Smooth muscle cell (in vitro differentiated cells): ENCODE data around the gene CXCL6. TPM values are rescaled to one million over a fixed set of nuclear protein-coding genes. Genes with fewer than 3 reads are reported as not detected.

Experiments used
- DNase-seq: peaks from one replicate; lab custom pipeline; 2025; ENCODE audit not compliant: unreplicated experiment; lab: John Stamatoyannopoulos, UW
- H2AFZ ChIP-seq: fragments of 200-600 bp; sonication (generic); 2 replicates; pipeline ENCODE4 v1.6.0; 2016; ENCODE audit warnings: antibody characterized with exemption, low read depth, mild to moderate bottlenecking
- H3F3A ChIP-seq: fragments of 200-600 bp; sonication (generic); 2 replicates; pipeline ENCODE4 v1.6.0; 2017; ENCODE audit warnings: antibody characterized with exemption, low read depth
- H3K27ac ChIP-seq: fragments of 200-600 bp; sonication (generic); 2 replicates; pipeline ENCODE4 v1.5.1; 2016; ENCODE audit warnings: low read depth, mild to moderate bottlenecking
- H3K27me3 ChIP-seq: fragments of 200-600 bp; sonication (generic); 2 replicates; pipeline ENCODE4 v1.6.1; 2016; ENCODE audit warnings: low read depth, mild to moderate bottlenecking
- H3K36me3 ChIP-seq: fragments of 200-600 bp; sonication (generic); 2 replicates; pipeline ENCODE4 v1.5.1; 2016; ENCODE audit warnings: low read depth
- H3K4me1 ChIP-seq: fragments of 200-600 bp; sonication (generic); 2 replicates; pipeline ENCODE4 v1.5.1; 2016; ENCODE audit warnings: low read depth
- H3K4me2 ChIP-seq: fragments of 200-600 bp; sonication (generic); 2 replicates; pipeline ENCODE4 v1.6.0; 2016; ENCODE audit warnings: mild to moderate bottlenecking
- H3K4me3 ChIP-seq: fragments of 200-600 bp; sonication (generic); 2 replicates; pipeline ENCODE4 v1.5.1; 2016; ENCODE audit warnings: mild to moderate bottlenecking
- H3K79me2 ChIP-seq: fragments of 200-600 bp; sonication (generic); 2 replicates; pipeline ENCODE4 v1.6.0; 2016; ENCODE audit warnings: low read depth, mild to moderate bottlenecking
- H3K9ac ChIP-seq: fragments of 200-600 bp; sonication (generic); 2 replicates; pipeline ENCODE4 v1.6.0; 2016; ENCODE audit warnings: low read depth
- H3K9me3 ChIP-seq: fragments of 200-600 bp; sonication (generic); replicated peaks from 2 replicates; pipeline ENCODE4 v1.5.1; 2016; ENCODE audit warnings: low read depth
- H4K20me1 ChIP-seq: fragments of 200-600 bp; sonication (generic); 2 replicates; pipeline ENCODE4 v1.6.0; 2016; ENCODE audit warnings: low read depth
- WGBS: methylation state at CpG from one replicate; pipeline ENCODE4 v1.1.7; 2016; ENCODE audit warnings: low lambda C conversion rate; 5-methylcytosine and 5-hydroxymethylcytosine counted together
- polyA plus RNA-seq: library from polyadenylated mRNA; unstranded; fragments of >200 nt; fragmentation: Nextera tagmentation; extraction: Ambion mirVana; gene quantifications from 2 replicates; pipeline ENCODE4 v1.2.1, GENCODE V29; 2016
- total RNA-seq: library from RNA; depleted of rRNA; stranded (reverse); fragments of >200 nt; gene quantifications from 2 replicates; pipeline ENCODE4 v1.2.3, GENCODE V29; 2014
- TF ChIP-seq, protein P1 (sequence below): fragments of 200-600 bp; sonication (generic); IDR thresholded peaks from 2 replicates; pipeline ENCODE4 v1.5.1; 2017; ENCODE audit warnings: borderline replicate concordance, mild to moderate bottlenecking, antibody characterized with exemption; ENCODE audit not compliant: insufficient read depth, poor library complexity, severe bottlenecking

Gene CXCL6
- total and polyA plus RNA-seq, 2 experiments from 2014 or later = 30.6 to 31.7 TPM

DNA sequence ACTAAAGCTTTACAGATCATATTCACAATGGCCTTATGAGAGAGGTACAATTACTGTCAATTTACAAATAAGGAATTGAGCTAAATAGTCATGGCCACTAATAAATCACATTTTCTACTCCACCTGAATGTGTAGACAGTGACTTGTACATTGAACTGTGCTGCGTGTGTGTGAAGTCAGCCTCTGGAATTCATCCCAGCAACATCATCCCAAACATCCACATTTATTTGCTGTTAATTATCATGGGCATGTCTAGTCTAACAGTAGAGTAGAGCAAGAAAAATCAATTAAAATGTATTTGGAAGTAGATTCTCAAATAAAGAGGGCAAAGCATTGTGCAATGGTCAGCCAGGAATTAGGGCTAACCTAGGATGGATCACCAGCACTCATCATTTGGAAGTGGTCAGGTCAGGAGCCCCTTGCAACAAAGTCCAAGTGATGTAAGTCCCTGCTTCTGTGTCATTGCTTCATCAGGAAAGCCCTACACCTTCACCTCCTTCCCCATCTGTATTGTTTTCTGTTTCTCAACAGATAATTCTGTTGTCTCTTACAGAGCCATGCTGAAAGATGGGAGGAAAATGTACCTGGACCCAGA lies 11.8 kb downstream of the CXCL6 start:
- 85% methylated on average over 1 of the region's 1 CpG for WGBS
- no peaks in the 10 kb centered on the region for H3K4me1 ChIP-seq
- H2AFZ ChIP-seq = no peak overlapping the region
- no peaks in the 10 kb centered on the region for H4K20me1 ChIP-seq
- H3K27ac ChIP-seq = no peak overlapping the region
- no peaks in the 10 kb centered on the region for H3F3A ChIP-seq
- no peaks in the 10 kb centered on the region for H3K79me2 ChIP-seq
- H3K4me2 ChIP-seq = no peak overlapping the region
- H3K9me3 ChIP-seq = no peaks in the 10 kb centered on the region
- TF ChIP-seq, protein P1, sequence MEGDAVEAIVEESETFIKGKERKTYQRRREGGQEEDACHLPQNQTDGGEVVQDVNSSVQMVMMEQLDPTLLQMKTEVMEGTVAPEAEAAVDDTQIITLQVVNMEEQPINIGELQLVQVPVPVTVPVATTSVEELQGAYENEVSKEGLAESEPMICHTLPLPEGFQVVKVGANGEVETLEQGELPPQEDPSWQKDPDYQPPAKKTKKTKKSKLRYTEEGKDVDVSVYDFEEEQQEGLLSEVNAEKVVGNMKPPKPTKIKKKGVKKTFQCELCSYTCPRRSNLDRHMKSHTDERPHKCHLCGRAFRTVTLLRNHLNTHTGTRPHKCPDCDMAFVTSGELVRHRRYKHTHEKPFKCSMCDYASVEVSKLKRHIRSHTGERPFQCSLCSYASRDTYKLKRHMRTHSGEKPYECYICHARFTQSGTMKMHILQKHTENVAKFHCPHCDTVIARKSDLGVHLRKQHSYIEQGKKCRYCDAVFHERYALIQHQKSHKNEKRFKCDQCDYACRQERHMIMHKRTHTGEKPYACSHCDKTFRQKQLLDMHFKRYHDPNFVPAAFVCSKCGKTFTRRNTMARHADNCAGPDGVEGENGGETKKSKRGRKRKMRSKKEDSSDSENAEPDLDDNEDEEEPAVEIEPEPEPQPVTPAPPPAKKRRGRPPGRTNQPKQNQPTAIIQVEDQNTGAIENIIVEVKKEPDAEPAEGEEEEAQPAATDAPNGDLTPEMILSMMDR = no peak
- H3K36me3 ChIP-seq = no peaks in the 10 kb centered on the region
- H3K9ac ChIP-seq = no peak overlapping the region
- no peak for DNase-seq
- peaks cover 28% of the 10 kb centered on the region for H3K27me3 ChIP-seq
- no peak overlapping the region for H3K4me3 ChIP-seq

DNA sequence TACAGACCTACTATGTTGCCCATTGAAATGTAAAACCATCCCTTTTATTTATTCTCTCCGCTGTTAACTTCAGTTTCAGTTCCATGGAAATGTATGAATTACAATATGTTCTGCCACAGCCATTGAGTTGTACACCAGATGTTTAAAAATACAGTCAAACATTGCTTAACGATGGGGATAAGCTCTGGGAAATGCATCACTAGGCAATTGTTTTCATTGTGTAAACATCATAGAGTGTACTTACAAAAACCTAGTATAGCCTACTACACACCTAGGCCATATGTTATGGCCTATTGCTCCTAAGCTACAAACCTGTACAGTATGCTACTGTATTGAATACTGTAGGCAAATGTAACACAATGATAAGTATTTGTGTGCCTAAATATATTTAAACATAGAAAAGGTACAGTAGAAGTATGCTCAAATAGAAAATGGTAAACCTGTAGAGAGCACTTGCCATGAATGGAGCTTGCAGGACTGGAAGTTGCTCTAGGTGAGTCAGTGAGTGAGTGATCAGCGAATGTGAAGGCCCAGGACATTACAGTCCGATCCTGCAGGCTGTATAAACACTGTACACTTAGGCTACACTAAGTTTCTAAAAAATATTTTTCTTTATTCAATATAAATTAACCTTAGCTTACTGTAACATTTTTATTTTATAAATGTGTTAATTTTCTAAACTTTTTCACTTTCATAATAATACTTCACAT lies 13.9 kb downstream of the CXCL6 start:
- TF ChIP-seq, protein P1 = no peak
- 81% methylated on average over 4 of the region's 4 CpGs for WGBS
- no peak for DNase-seq
- H3K27ac ChIP-seq = no peak overlapping the region
- no peak overlapping the region for H3K9ac ChIP-seq
- H2AFZ ChIP-seq = no peak overlapping the region
- no peaks in the 10 kb centered on the region for H3K36me3 ChIP-seq
- H3K9me3 ChIP-seq = no peaks in the 10 kb centered on the region
- H3F3A ChIP-seq = no peaks in the 10 kb centered on the region
- H3K4me1 ChIP-seq = no peaks in the 10 kb centered on the region
- no peak overlapping the region for H3K4me2 ChIP-seq
- peaks cover 41% of the 10 kb centered on the region for H3K27me3 ChIP-seq
- H3K4me3 ChIP-seq = no peak overlapping the region
- H3K79me2 ChIP-seq = no peaks in the 10 kb centered on the region
- no peaks in the 10 kb centered on the region for H4K20me1 ChIP-seq

DNA sequence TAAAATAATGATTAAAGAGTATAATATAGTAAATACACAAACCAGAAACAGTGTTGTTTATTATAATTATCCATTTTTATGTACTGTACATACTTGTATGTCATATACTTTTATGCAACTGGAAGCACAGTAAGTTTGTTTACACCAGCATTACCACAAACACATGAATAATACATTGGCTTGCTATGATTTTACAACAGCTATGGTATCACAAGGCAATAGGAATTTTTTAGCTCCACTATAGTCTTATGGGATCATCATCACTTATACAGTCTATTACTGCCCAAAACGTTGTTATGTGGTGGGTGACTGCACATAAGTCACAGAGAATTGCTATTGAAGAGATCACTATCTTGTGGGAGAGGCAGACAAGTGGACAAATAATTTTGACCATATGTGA lies 14.8 kb downstream of the CXCL6 start:
- Histone ChIP-seq H4K20me1 (no peaks in the 10 kb centered on the region), H3K27me3 (peaks cover 41% of the 10 kb centered on the region), H3K9me3 (no peaks in the 10 kb centered on the region), H3K27ac (no peak overlapping the region), H3K4me2 (no peak overlapping the region), H3K4me3 (no peak overlapping the region), H2AFZ (no peak overlapping the region), H3K4me1 (no peaks in the 10 kb centered on the region), H3K36me3 (no peaks in the 10 kb centered on the region), H3F3A (no peaks in the 10 kb centered on the region), H3K9ac (no peak overlapping the region), H3K79me2 (no peaks in the 10 kb centered on the region)
- DNase-seq = no peak
- TF ChIP-seq, protein P1 = no peak
- 58% methylated on average over 1 of the region's 1 CpG for WGBS

DNA sequence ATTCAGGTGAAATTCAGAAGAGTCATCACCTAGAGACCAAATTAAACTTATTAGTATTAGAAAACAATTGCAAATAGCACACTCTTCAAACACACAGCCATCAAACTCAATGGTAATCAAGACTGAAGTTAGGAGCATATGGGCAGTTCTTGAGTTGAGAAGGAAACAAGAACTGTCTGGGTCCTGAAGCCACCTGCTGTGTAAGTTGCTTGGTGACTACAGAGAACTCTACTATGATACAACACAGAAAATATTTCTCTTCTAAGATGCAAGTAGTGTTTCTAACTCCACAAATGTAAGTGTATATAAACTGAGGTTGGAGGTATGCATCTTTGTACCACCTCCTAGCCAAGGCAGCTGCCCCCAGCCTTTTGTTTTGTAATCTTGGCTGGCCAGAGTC lies 16.3 kb downstream of the CXCL6 start:
- DNase-seq = no peak
- Histone ChIP-seq H3K9me3 (no peaks in the 10 kb centered on the region), H3K4me3 (no peak overlapping the region), H3K36me3 (no peaks in the 10 kb centered on the region), H3K79me2 (no peaks in the 10 kb centered on the region), H3K4me1 (no peaks in the 10 kb centered on the region), H4K20me1 (no peaks in the 10 kb centered on the region), H3K9ac (no peak overlapping the region), H2AFZ (no peak overlapping the region), H3K4me2 (no peak overlapping the region), H3F3A (no peaks in the 10 kb centered on the region), H3K27me3 (peaks cover 41% of the 10 kb centered on the region), H3K27ac (no peak overlapping the region)
- TF ChIP-seq, protein P1 = no peak
